Activated effector memory CD4-positive, alpha-beta T cell treated with anti-CD3 and anti-CD28 coated beads, Interleukin-2, amount 50 U/mL, for 16 hours (primary cell): ENCODE results near the gene GRAPL.
A peak's percentile ranks its signal among the peaks of the same experiment; 100 is the strongest.
"Not testable (repeated sequence)": the region's sequence is repeated elsewhere in the genome, so short reads cannot be mapped to it uniquely, and the experiment has no call there.

ENCODE experiments used
- DNase-seq: peaks from one replicate; pipeline ENCODE4 v3.0.0-alpha.2; 2020

Gene GRAPL

DNA sequence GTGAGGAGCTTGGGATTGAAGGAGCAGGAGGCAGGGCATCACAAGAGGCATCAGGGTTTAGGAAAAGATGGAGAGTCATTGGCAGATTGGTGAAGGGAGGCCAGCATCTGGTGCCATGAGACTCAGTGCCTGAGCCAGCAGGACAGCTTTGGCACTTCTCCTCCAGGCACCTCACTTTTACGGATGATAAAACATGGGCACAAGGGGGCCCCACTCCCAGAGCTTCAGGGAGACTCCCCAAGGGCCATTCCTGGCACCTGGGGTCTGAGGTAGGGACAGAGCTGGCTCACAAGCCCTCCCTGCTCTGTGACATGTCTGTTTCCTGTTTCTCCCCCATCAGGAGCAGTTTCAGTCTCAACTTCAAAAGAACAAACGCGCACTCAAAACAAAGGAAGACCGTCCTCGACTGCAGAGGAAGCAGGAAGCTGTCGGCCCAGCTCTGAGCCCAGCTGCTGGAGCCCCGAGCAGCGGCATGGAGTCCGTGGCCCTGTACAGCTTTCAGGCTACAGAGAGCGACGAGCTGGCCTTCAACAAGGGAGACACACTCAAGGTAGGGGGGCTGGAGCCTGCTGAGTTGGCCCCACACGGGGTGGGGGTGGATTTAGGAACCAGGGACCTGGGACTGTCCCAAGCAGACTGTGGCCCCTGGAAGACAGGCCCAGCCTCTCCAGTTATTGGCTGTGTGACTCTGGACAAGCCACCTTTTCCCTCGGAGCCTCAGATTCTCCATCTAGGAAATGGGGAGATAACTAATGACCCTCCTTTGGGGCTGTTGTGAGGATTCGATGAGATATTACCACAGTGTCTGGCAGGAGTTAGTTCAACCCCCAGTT, at the start of gene GRAPL:
TSS of gene GRAPL (plus strand) at position 442 of the 833 bp plus-strand sequence. CDS start at position 473, 31 bp downstream.
- DNase-seq = not testable (repeated sequence)

DNA sequence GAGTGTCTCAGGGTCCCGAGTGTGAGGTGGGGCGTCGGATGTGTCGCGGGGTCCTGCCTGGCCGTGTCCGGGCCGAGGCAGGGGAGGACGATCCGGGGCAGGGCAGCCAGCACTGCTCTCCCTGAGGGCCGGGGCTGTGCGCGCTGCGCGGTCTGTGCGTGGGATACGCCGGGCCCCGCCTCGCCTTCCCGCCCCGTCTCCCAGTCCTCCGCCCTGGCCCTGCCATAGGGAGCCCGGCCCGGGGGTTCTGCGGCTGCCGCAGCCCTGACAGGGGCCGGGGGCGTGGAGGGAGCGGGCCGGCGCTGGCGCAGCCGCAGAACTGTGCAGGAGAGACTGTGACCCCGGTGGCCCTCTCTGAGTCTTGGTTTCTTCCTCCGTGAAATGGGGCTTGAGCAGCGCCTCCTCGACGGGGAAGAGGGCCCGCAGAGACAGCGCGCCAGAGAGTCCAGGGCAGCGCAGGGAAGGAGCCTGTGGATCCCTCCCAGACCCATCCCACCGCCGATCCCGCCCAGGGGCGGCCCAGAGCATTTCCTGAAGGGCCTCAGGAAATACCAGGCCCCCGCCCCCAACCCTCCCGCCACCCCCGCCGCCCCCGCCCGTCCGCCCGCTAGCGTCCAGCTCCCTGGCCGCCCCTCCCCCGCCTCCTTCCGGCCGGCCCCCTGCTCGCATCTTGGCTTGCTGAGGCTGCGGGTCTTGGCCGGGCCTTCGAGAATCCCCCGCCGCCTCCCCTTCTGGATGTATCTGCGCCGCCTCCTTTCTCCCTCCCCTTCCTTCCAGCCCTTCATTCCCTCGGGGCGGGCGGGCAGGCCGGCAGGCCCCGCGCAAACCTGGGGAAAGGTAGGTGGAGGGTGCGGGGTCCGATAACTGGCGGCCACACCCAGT, 38.3 kb upstream of the GRAPL start:
- peak; percentile 22 for DNase-seq

DNA sequence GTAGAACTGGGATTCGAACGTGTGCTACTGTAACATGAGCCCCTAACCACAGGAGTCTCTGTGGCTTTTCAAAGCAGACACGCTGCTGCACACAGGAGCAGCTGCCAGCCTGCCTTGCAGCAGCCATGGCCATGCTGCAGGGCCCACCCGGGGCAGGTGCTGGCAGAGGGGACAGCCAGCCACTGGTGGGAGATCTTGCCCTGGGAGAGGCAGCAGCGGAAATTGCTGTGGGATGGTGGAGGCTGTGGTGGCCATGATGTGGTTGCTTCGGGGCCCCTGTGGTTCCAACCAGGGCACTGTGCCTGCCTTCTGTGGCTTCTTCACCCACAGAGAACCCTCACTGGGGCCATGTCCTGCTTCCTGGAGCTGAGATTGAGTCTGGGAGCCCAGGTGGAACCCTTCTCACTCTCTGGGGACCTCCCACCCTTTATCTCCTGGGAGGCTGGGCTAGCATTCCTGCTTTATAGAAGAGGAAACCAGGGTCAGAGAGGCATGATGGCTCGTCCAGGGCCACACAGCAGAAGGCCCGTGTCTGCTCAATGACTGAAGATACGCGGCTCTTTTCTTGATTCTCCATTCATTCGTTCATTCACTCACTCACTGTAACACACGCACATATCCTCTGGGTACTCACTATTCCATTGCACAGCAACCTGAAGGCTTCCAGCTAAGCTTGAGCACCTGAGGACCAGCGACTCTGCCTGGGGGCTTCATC, 37.2 kb upstream of the GRAPL start:
- DNase-seq = not testable (repeated sequence)

DNA sequence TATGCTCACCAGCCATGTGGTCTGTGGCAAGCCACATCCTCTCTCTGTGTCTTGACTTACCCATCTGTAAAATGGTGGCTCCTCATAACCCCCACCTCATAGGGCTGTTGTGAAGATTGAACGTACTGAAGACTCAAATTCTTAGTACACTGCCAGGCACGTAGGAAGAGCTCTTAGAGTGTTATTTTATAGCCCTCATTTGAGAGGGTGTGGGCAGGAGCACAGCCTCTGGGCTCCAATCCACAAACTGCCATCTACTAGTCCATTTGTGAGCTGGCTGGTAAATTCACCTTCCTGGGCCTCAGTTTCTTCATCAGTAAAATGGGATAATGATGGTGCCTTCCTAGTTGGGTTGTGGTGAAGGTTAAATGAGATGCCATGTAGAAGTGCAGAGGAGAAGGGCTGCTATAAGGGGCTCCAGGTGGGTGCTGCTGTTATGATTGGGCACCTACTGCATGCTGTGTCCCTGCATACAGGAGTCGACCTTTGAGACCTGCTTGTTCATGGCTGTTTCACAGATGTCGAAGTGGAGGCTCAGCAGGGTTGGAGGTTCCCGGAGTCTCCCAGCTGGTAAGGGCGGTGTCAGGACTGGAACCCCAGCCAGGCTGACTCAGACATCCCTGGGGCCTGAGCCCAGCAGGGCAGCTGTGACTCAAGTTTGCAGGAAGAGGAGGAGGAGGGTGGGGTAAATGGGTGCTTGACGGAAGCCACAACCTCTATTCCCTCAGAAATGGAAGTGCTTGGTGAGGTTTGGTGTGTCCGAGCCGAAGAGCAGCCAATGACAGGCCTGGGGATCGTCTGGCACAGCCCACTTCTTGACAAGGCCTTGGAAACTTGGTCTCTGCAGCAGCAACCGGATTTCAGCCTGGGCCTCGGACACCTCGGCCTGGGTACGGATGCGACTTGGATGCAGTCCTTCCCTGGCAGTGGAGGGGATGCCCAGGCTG, 34.4 kb upstream of the GRAPL start:
- DNase-seq = not testable (repeated sequence)

DNA sequence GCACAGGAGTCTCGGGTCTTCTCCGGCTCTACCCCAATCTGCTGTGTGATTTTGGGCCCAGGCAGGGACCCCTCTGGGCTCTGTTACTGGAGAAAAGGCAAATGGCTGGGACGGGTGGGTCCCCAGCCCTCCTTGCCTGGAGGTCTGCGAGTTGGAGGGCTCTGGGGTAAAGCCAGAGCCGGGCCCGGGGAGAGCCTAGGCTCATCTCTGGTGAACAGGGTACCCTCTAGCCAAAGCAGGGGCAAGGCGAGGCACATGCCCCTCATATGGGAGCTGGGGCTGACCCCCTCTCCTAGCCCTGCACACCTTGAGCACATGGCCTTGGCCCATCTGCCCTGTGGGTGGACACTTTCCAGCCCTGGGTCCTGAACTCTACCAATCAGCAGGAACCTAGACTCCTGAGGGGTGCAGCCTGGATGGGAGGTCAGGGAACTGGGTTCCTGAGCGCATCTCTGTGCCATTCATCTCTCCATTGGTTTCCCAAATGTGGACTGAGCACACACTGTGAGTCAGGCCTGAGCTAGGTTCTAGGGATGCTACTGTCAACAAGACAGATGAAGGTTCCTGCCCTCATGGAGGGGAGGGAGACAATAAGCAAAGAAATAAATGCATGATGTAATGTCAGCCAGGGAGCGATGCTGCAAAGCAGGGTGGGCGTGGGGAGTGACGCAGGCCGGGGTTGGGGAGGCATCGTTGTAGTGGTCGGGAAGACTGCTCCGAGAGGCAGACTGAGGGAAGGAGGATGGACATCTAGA, 33.5 kb upstream of the GRAPL start:
- DNase-seq = peak; percentile 47

DNA sequence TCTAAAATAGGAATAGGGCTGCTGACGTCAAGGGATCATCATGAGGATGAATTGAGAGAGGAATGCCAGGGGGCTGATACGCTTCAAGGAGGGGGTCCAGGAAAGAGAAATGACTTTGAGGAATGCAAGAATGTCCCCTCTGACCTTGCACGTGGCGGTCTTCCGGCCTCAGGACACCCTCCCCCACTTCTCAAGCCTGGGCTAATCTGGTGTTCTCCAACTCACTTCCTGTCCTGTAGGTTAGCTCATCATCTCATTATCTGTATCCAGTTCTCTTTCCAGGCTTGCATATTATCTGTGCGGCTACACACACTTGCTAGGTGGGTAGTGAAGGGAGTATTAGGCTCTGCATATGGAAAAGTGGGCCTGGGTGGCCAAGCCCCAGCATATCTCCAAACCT, 18.9 kb upstream of the GRAPL start:
- DNase-seq = not testable (repeated sequence)

DNA sequence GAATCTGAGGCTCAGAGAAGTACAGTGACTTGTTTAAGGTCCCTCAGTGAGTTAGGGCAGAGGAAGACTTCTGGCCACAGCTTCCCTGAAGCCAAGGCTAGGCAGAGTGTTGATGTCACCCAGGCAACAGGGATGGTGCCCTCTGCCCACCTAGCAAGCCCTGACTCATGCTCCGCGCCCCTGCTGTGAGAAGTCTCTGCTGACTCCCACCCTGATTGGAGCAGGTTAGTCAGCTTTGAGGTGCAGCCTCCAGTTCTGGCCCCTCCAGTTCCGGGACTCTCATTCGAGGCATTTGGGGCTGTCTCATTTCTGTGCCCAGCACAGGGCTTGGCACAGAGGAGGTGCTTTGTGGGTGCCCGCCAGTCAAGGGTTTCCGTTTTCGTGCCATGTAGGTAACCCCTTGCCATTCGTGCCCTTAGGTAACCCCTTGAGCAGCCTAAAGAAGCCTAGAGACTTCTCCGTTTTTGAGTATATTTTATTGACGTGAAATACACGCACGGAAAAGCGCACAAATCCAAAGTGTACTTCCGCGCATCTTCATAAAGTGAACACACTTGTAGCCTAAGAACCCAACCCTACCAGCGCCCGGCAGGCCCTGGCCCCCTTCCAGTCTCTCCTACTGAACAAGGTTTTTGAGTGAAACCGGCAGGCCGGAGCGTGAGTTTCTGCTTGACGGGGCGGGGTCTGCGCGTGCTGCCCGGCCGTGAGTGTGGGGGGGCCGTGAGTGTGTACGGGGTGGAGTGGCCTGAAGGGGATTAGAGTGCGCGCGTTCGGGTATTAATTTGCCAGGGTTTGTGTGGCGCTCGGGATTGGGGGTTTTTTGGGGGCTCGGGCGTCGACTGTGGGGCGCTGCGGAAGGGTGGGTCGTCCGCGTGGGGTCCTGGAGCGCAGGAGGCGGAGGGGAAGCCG, 16.9 kb upstream of the GRAPL start:
- DNase-seq = not testable (repeated sequence)

DNA sequence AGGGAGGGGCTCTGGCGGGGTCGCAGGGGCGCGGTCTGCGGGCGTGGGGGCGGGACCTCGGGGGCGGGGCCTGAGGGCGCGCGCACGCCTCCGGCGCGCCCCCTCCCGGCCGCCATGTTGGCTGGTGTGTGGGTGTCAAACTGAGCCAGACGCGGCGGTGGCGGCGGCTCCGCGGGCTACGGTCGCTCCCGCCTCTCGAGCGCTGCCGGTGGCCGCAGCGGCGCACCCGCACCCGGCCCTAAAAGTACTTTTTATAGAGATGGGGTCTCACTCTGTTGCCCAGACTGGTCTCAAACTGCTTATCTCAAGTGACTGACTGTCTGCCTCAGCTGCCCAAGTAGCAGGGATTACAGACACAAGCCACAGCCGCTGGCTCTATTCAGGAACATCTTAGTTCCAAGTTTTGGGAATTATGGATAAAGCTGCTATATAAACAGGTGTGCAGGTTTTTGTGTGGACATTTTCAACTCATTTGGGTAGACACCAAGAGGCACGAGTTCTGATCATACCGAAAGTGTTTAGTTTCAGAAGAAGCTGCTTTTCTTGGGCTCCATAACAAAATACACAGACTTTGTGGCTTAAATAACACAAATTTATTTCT, 16.2 kb upstream of the GRAPL start:
- DNase-seq = peak; percentile 88

DNA sequence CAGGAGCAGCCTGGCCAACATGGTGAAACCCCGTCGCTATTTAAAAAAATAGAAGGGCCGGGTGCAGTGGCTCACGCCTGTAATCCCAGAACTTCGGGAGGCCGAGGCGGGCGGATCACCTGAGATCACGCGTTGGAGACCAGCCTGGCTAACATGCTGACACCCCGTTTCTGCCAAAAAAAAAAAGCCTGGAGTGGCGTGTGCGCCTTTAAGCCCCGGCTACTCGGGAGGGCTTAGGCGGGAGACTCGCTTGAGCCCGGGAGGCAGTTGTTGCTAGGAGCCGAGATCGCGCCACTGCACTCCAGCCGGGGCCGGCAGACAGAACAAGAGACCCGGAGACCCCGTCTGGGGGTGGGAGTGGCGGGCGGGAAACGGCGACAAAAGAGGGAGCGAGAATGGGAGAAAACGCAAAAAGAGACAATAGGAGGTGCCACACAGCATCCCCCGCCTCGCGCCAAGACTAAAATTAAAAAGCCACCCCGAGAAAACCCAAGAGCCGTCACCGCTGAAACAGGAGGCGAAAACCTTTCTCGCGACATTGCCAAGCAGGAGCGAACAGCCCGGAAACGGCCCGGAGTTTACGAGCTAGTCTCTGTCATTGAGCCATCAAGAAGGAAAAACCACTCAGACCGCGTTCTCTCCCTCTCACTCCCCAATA, 15.5 kb upstream of the GRAPL start:
- peak; percentile 89 for DNase-seq

DNA sequence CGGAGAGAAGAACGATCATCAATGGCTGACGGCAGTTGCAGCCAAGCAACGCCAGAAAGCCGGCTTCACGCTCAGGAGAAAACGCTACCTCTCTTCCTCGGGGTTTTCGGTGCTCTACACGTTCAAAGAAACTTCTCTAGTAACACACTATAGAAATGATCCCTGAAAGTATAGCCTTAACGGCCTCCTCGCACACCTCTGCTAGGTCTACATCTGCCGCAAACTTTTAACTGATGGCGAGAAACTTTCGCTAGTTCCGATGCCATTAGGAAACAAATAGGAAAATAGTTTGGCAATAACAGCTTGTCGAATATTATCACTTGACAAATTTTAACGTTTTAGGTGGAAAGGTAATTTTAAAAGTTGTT, 14.9 kb upstream of the GRAPL start:
- not testable (repeated sequence) for DNase-seq

DNA sequence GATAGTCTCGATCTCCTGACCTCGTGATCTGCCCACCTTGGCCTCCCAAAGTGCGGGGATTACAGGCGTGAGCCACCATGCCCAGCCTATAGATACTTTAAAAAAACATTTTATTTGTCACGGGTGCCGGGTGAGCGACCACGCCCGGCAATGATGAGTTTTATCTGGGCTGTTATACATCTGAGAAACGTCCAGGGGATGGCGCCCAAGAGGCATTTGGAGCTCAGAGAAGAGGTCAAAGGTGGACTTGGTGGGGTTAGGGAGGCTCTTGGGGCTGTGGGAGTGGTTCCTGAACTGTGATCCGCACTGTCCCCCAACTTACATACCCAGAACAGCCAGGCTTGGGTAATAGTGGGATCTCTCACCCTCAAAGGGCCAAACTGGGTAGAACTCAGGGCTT, 8.7 kb upstream of the GRAPL start:
- not testable (repeated sequence) for DNase-seq

DNA sequence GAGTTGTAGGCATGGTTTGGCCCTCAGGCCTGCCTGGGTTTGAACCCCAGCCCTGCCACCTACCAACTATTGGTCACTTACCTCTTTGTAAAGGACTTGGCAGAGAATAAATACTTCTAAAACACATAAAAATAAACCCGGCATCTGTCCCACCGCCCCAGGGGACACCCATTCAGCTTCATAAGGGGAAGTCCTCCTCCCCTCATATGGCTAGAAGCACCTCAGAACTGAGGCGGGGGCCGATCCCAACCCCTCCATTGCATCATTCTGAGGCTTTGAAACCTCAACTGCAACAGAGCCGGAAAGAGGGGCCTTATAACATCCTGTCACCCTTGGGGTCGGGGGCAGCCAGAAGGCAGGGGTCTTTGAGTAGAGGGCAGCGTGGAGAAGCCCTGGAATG, 2.1 kb upstream of the GRAPL start:
- DNase-seq = not testable (repeated sequence)

DNA sequence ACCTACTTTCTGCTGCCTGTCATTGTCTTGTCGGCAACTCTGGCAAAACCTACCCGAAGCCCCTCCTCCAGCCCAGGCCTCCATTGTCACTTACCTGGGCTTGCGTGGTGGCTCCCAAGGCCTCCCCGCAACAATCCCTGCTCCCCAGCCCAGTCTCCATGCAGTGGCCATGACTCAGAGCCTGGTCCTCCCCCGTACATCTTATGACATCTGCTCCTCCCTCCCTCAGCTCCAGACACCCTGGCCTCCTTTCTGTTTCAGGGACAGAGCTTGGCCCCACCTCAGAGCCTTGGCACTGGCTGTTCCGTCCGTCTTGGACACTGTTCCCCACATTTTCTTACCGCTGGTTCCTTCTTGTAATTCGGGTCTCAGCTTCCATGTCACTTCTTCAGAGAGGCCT, 2.1 kb downstream of the GRAPL start:
- DNase-seq = not testable (repeated sequence)

DNA sequence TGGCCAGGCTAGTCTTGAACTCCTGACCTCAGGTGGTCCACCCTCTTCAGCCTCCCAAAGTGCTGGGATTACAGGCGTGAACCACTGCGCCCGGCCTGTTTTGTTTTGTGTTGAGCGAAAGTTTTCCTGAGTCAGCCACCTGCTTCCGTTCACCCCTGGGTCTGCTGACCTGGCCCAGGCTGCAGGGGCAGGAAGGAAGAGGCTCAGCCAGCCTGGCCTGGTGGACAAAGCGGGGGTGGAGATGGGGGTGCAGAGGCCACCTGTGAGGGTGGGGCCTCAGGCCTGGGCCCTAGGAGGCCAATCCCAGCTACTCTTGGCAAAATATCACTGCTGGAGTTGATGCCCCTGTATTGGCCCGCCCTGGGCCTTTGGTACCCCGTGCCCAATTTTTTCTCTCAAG, 3.7 kb downstream of the GRAPL start:
- not testable (repeated sequence) for DNase-seq

DNA sequence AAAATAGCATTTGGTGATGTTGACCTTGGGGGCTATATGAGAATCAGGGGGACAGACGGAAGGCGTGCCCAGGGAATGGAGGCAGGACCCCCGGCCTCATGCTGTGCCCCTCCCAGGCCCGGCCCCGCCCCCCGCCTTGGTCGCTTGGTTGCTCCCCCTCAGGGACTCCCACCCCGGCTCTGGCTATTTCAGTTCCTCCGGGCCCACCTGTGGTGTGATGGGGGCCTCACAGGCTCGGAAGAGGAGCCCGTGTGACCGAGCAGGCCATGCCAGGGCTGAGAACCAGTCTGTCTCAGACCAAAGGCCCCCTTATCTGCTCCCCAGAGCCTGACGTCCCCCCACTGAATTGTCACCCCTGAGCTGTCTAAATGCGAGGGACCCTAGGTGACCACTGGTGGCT, 4.4 kb downstream of the GRAPL start:
- not testable (repeated sequence) for DNase-seq

DNA sequence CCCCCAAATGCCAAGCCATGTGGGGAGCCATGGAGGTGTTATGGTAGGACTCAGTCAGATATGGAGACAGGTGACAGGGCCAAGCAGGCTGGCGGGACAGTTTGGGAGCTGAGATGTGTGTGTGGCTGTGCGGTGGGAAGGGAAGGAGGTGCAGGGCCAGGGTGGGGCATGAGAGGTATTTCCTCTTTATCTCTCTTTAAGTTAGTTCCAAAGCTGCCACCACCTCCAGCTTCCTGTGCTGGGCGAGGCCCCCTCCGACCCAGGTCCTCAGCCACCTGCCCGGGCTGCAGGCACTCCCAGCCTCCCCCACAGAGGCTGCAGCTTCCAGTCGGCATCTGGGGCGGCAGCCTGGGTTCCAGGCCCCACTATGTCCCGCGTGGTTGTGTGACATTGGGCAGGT, 6.4 kb downstream of the GRAPL start:
- DNase-seq = not testable (repeated sequence)

DNA sequence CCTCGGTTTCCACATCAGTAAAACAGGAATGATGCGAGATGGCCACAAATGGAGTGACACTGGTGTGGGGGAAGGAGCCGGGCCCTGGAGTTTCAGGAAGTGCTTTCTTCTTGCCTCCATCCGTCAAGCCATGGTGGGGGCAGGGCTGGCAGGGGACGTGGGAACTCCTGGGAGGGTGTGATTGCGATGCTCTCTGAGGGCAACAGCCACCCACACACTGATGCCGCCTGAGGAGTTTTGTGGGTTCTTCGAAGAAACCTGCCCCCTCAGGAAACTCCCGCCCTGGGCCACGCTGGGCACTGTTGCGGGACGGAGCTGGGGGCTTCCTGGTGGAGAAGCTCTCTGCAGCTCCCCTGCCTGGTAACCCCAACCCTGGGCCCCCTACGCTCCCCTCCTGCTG, 8.0 kb downstream of the GRAPL start:
- DNase-seq = not testable (repeated sequence)

DNA sequence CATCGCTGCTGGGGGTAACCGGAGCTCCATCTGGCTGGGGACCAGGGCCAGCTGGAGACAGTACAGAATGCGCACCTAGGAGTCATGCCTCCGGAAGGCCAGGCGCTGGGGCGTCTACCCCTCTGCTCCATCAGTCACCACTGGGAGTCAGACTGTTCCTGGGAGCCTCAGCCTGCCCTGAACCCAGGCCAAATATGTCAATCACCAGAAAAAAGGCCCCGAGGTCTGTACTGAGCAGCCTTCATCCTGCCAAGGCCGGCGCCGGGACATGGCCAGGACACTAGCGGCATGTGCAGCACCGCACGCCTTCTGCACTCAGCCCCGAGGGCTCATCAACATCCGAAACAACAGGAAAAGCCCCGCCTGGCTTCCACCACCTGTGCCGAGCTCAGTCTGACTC, 8.7 kb downstream of the GRAPL start:
- not testable (repeated sequence) for DNase-seq

DNA sequence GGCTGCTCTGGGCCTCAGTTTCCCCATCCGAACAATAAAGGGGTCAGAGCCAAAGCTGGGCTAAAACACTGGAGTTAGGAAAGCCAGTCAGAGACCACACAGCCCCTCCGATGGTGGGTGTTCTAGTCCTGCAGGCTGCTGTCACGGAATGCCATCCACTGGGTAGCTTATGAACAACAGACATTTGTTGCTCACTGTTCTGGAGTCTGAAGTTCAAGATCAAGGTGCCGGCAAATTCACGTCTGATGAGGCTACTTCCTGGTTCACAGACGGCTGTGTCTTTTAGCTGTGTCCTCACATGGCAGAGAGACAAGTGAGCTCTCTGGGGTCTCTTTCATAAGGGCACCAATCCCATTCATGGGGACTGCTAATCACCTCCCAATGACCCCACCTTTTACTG, 9.2 kb downstream of the GRAPL start:
- DNase-seq = not testable (repeated sequence)
